Esophagus squamous epithelium (tissue), 5 donors: ENCODE results near the gene FOXO3. TPM values are rescaled to one million over a fixed set of nuclear protein-coding genes. Genes with fewer than 3 reads are reported as not detected.
A peak's percentile ranks its signal among the peaks of the same experiment; 100 is the strongest.

ENCODE experiments used
- DNase-seq: peaks from one replicate; lab custom pipeline; 2025; lab: John Stamatoyannopoulos, UW
- H3K27ac ChIP-seq, 4 donors: fragments of 200-600 bp; sonication (generic); one replicate each; pipeline ENCODE4 v1.5.1; 2016 to 2019; ENCODE audit warnings: mild to moderate bottlenecking in 1 of 4
- H3K27me3 ChIP-seq, 4 donors: fragments of 200-600 bp; sonication (generic); 1 replicate in 3 of 4; 2 replicates in 1 of 4; pipeline versions ENCODE4 v1.5.1 to v1.6.0; 2017 to 2021; ENCODE audit warnings: antibody characterized with exemption in 1 of 4
- H3K36me3 ChIP-seq, 3 donors: fragments of 200-600 bp; sonication (generic); one replicate each; pipeline ENCODE4 v1.5.1; 2016 to 2019
- H3K4me1 ChIP-seq, 3 donors: fragments of 200-600 bp; sonication (generic); one replicate each; pipeline ENCODE4 v1.5.1; 2017 to 2019
- H3K4me3 ChIP-seq, 4 donors: fragments of 200-600 bp; sonication (generic); 1 replicate in 3 of 4; 2 replicates in 1 of 4; pipeline ENCODE4 v1.5.1; 2016 to 2019; ENCODE audit warnings: mild to moderate bottlenecking in 2 of 4, moderate library complexity in 1 of 4
- H3K9me3 ChIP-seq, 3 donors: fragments of 200-600 bp; sonication (generic); one replicate each; pipeline ENCODE4 v1.5.1; 2016 to 2019
- CTCF ChIP-seq, 6 experiments: fragments of 450-650 bp in 4 of 6; fragments of 200-600 bp in 2 of 6; sonication (generic) in 2 of 6; IDR thresholded peaks; one replicate each; pipeline ENCODE4 v1.5.1; 2016 to 2019; ENCODE audit warnings: antibody characterized with exemption in 6 of 6, mild to moderate bottlenecking in 4 of 6, moderate library complexity in 4 of 6
- POLR2A ChIP-seq, 4 donors: fragments of 450-650 bp; IDR thresholded peaks; one replicate each; pipeline ENCODE4 v1.6.1; 2017; ENCODE audit warnings: antibody characterized with exemption in 4 of 4, mild to moderate bottlenecking in 4 of 4, moderate library complexity in 3 of 4
- WGBS, 2 donors: methylation state at CpG; one replicate each; pipeline ENCODE4 v1.1.5; 2018; 5-methylcytosine and 5-hydroxymethylcytosine counted together
- intact Hi-C: fragments of 100-400 bp; cut with DNase I; formaldehyde crosslinking; loops from one replicate; pipeline ENCODE4 v1.15.0; 2022
- total RNA-seq, 4 donors: library from RNA; depleted of rRNA; stranded (reverse); fragments of >200 nt; gene quantifications; one replicate each; pipeline ENCODE4 v1.1.0, GENCODE V29; 2016
- donor health status: DM: yes; HTN: yes; CAD: no.

Gene FOXO3
- total RNA-seq, 4 donors from 2014 or later = 30.3 to 80.7 (median 34.3) TPM

GRCh38 chr6:108710551-108710950 is 149.8 kb downstream of the FOXO3 start:
- Histone ChIP-seq H3K9me3 (no peaks in the 10 kb centered on the region), H3K4me1 (peaks cover 19 to 32% (median 30%) of the 10 kb centered on the region in 3 donors), H3K27me3 (no peaks in the 10 kb centered on the region), H3K36me3 (no peaks in the 10 kb centered on the region), H3K4me3 (no peak overlapping the region), H3K27ac (no peak overlapping the region)
- 54 to 56% methylated on average over 6 to 7 of the region's 7 CpGs for WGBS, 2 donors
- no peak for TF ChIP-seq CTCF (IDR thresholded peaks at IDR 0.05)
- no peak for TF ChIP-seq POLR2A (IDR thresholded peaks at IDR 0.05)
- no peak for DNase-seq
- intact Hi-C loops = no loop called here

GRCh38 chr6:108711071-108711470 is 150.4 kb downstream of the FOXO3 start:
- WGBS, 2 donors = 69 to 76% methylated on average over 5 of the region's 5 CpGs
- H3K4me1 ChIP-seq = peaks cover 19 to 32% (median 30%) of the 10 kb centered on the region in 3 donors
- H3K9me3 ChIP-seq = no peaks in the 10 kb centered on the region
- intact Hi-C loops = no loop called here
- DNase-seq = no peak
- H3K27me3 ChIP-seq = no peaks in the 10 kb centered on the region
- no peak overlapping the region for H3K4me3 ChIP-seq
- TF ChIP-seq CTCF (IDR thresholded peaks at IDR 0.05) = no peak
- TF ChIP-seq POLR2A (IDR thresholded peaks at IDR 0.05) = no peak
- H3K27ac ChIP-seq = no peak overlapping the region
- no peaks in the 10 kb centered on the region for H3K36me3 ChIP-seq

GRCh38 chr6:108711826-108712225 is 151.1 kb downstream of the FOXO3 start:
- no peak for DNase-seq
- Histone ChIP-seq H3K9me3 (no peaks in the 10 kb centered on the region), H3K36me3 (no peaks in the 10 kb centered on the region), H3K4me3 (no peak overlapping the region), H3K27me3 (no peaks in the 10 kb centered on the region), H3K27ac (no peak overlapping the region), H3K4me1 (peaks cover 19 to 32% (median 30%) of the 10 kb centered on the region in 3 donors)
- WGBS, 2 donors = 66 to 89% methylated on average over 4 to 5 of the region's 5 CpGs
- intact Hi-C loops = no loop called here
- no peak for TF ChIP-seq POLR2A (IDR thresholded peaks at IDR 0.05)
- no peak for TF ChIP-seq CTCF (IDR thresholded peaks at IDR 0.05)

GRCh38 chr6:108712946-108713345 is 152.2 kb downstream of the FOXO3 start:
- Histone ChIP-seq H3K27ac (peak overlapping the region in 2 of 4 donors; percentile 18 to 34), H3K4me1 (peaks cover 19 to 32% (median 30%) of the 10 kb centered on the region in 3 donors), H3K27me3 (no peaks in the 10 kb centered on the region), H3K9me3 (no peaks in the 10 kb centered on the region), H3K36me3 (no peaks in the 10 kb centered on the region), H3K4me3 (no peak overlapping the region)
- DNase-seq = no peak
- intact Hi-C loops = no loop called here
- TF ChIP-seq POLR2A (IDR thresholded peaks at IDR 0.05) (no peak), CTCF (IDR thresholded peaks at IDR 0.05) (no peak)
- 73 to 80% methylated on average over 1 to 2 of the region's 2 CpGs for WGBS, 2 donors

GRCh38 chr6:108714101-108714765 is 153.5 kb downstream of the FOXO3 start:
- Histone ChIP-seq H3K9me3 (no peaks in the 10 kb centered on the region), H3K4me1 (peaks cover 19 to 32% (median 30%) of the 10 kb centered on the region in 3 donors), H3K4me3 (peak overlapping the region in 1 of 4 donors; percentile 4), H3K27ac (peak overlapping the region in 3 of 4 donors; percentile 34 to 60 (median 35)), H3K27me3 (no peaks in the 10 kb centered on the region), H3K36me3 (no peaks in the 10 kb centered on the region)
- no peak for TF ChIP-seq CTCF (IDR thresholded peaks at IDR 0.05)
- no peak for TF ChIP-seq POLR2A (IDR thresholded peaks at IDR 0.05)
- DNase-seq = no peak
- WGBS, 2 donors = 51 to 54% methylated on average over 7 of the region's 7 CpGs
- intact Hi-C loops = no loop called here
